Lung (tissue), 12 donors: ENCODE measurements around the gene TUBA1C. TPM values are rescaled to one million over a fixed set of nuclear protein-coding genes. Genes with fewer than 3 reads are reported as not detected.
"Not testable (repeated sequence)": the region's sequence is repeated elsewhere in the genome, so short reads cannot be mapped to it uniquely, and the experiment has no call there.

Source experiments
- ATAC-seq: fragments of 200-7000 bp; cut with Tn5 transposase; one replicate; pipeline ENCODE4 v1.9.1; 2020; ENCODE audit warnings: moderate number of reproducible peaks; ENCODE audit not compliant: insufficient read depth, low FRiP score
- DNase-seq, 3 donors: peaks; one replicate each; pipeline ENCODE4 v3.0.0-alpha.2; 2013 to 2017
- H3K27ac ChIP-seq, 2 donors: one replicate each; pipeline ENCODE4 v1.5.1; 2013; ENCODE audit warnings: mild to moderate bottlenecking in 2 of 2, moderate library complexity in 2 of 2, control low read depth in 1 of 2, inconsistent platforms in 1 of 2, low read depth in 1 of 2, low read length in 1 of 2
- H3K27me3 ChIP-seq, 3 donors: one replicate each; pipeline ENCODE4 v1.5.1; 2013; ENCODE audit warnings: low read length in 2 of 3; ENCODE audit not compliant: control insufficient read depth in 3 of 3, insufficient read depth in 3 of 3
- H3K36me3 ChIP-seq, 4 donors: one replicate each; pipeline ENCODE4 v1.5.1; 2013; ENCODE audit warnings: low read length in 4 of 4, mild to moderate bottlenecking in 1 of 4, moderate library complexity in 1 of 4; ENCODE audit not compliant: control insufficient read depth in 4 of 4, insufficient read depth in 4 of 4
- H3K4me1 ChIP-seq, 5 donors: one replicate each; pipeline ENCODE4 v1.5.1; 2013; ENCODE audit warnings: low read length in 5 of 5, mild to moderate bottlenecking in 2 of 5, moderate library complexity in 1 of 5; ENCODE audit not compliant: control insufficient read depth in 5 of 5, insufficient read depth in 5 of 5
- H3K4me3 ChIP-seq: one replicate; pipeline ENCODE4 v1.5.1; 2013; ENCODE audit warnings: mild to moderate bottlenecking, control low read depth, moderate library complexity
- H3K9ac ChIP-seq, 2 donors: one replicate each; pipeline ENCODE4 v1.5.1; 2013; ENCODE audit warnings: low read length in 2 of 2, control low read depth in 1 of 2; ENCODE audit not compliant: insufficient read depth in 1 of 2
- H3K9me3 ChIP-seq, 4 donors: one replicate each; pipeline ENCODE4 v1.5.1; 2013; ENCODE audit warnings: low read length in 3 of 4, mild to moderate bottlenecking in 1 of 4, moderate library complexity in 1 of 4; ENCODE audit not compliant: control insufficient read depth in 4 of 4, insufficient read depth in 3 of 4
- WGBS, 2 donors: extraction: QIAGEN DNeasy Blood & Tissue Kit; methylation state at CpG; one replicate each; pipeline ENCODE4 v1.1.7; 2013; 5-methylcytosine and 5-hydroxymethylcytosine counted together
- polyA plus RNA-seq, 2 donors: library from polyadenylated mRNA; stranded (reverse); fragments of 200-250 nt; gene quantifications; one replicate each; pipeline ENCODE4 v1.2.1, GENCODE V29; 2013
- total RNA-seq, 2 donors: library from RNA; depleted of rRNA in 1 of 2; stranded (reverse); fragments of >200 nt in 1 of 2; gene quantifications; one replicate each; pipeline ENCODE4 v1.2.1, GENCODE V29; 2014 to 2021
- TF ChIP-seq, protein P1 (sequence below): IDR thresholded peaks from 2 replicates; pipeline ENCODE4 v1.5.1; 2012; ENCODE audit warnings: mild to moderate bottlenecking; ENCODE audit errors: control extremely low read depth, extremely low read depth
- donor health status: control.
- donor health status: control.
- donor health status: Bipolar disorder and iron deficiency.
- donor health status: healthy.
- donor health status: DM: yes; HTN: yes; CAD: no.

Gene TUBA1C
- total and polyA plus RNA-seq, 4 donors: 54.3 to 593 (median 201) TPM

DNA sequence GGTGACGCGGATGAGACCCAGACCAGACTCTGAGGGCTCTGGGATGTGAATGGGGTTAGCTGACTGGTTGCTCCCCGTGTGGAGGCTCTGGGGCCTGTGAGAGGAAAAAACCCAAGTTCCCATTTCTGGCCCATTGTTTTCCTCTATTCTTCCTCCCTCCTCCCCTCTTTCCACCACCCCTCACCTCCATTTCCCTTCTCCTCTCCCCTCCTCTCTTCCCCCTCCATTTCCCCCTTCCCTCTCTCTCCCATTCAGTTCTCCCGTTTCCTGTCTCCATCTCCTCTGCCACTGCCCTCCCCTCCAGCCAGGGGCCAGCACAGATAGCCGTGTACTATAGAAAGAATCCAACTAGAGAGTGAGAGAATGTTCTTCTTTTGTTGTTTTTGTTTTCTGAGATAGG is 17.4 kb downstream of the TUBA1C start:
- Histone ChIP-seq H3K27ac (no peak overlapping the region), H3K27me3 (peaks cover 0 to 8% (median 0%) of the 10 kb centered on the region in 3 donors), H3K4me1 (peaks cover 0 to 1% (median 0%) of the 10 kb centered on the region in 5 donors), H3K9ac (no peak overlapping the region), H3K36me3 (no peaks in the 10 kb centered on the region), H3K4me3 (no peak overlapping the region), H3K9me3 (peaks cover 0 to 2% (median 0%) of the 10 kb centered on the region in 4 donors)
- ATAC-seq (no peak), DNase-seq (no peak)
- WGBS, 2 donors: 73 to 77% methylated on average over 5 of the region's 5 CpGs
- TF ChIP-seq, protein P1, sequence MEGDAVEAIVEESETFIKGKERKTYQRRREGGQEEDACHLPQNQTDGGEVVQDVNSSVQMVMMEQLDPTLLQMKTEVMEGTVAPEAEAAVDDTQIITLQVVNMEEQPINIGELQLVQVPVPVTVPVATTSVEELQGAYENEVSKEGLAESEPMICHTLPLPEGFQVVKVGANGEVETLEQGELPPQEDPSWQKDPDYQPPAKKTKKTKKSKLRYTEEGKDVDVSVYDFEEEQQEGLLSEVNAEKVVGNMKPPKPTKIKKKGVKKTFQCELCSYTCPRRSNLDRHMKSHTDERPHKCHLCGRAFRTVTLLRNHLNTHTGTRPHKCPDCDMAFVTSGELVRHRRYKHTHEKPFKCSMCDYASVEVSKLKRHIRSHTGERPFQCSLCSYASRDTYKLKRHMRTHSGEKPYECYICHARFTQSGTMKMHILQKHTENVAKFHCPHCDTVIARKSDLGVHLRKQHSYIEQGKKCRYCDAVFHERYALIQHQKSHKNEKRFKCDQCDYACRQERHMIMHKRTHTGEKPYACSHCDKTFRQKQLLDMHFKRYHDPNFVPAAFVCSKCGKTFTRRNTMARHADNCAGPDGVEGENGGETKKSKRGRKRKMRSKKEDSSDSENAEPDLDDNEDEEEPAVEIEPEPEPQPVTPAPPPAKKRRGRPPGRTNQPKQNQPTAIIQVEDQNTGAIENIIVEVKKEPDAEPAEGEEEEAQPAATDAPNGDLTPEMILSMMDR: no peak

DNA sequence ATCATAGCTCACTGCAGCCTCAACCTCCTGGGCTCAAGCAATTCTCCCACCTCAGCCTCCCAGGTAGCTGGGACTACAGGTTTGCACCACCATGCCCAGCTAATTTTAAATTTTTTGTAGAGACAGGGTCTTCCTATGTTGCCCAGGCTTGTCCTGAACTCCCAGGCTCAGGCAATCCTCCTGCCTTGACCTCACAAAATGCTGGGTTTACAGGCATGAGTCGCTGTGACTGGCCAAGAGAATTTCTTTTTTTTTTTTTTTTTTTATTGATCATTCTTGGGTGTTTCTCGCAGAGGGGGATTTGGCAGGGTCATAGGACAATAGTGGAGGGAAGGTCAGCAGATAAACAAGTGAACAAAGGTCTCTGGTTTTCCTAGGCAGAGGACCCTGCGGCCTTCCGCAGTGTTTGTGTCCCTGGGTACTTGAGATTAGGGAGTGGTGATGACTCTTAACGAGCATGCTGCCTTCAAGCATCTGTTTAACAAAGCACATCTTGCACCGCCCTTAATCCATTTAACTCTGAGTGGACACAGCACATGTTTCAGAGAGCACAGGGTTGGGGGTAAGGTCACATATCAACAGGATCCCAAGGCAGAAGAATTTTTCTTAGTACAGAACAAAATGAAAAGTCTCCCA is 18.0 kb downstream of the TUBA1C start:
- not testable (repeated sequence) for H3K4me3 ChIP-seq, H3K36me3 ChIP-seq, DNase-seq, ATAC-seq, H3K9ac ChIP-seq, H3K9me3 ChIP-seq, H3K27ac ChIP-seq, H3K27me3 ChIP-seq, H3K4me1 ChIP-seq
- 67 to 78% methylated on average over 1 to 2 of the region's 6 CpGs for WGBS, 2 donors

DNA sequence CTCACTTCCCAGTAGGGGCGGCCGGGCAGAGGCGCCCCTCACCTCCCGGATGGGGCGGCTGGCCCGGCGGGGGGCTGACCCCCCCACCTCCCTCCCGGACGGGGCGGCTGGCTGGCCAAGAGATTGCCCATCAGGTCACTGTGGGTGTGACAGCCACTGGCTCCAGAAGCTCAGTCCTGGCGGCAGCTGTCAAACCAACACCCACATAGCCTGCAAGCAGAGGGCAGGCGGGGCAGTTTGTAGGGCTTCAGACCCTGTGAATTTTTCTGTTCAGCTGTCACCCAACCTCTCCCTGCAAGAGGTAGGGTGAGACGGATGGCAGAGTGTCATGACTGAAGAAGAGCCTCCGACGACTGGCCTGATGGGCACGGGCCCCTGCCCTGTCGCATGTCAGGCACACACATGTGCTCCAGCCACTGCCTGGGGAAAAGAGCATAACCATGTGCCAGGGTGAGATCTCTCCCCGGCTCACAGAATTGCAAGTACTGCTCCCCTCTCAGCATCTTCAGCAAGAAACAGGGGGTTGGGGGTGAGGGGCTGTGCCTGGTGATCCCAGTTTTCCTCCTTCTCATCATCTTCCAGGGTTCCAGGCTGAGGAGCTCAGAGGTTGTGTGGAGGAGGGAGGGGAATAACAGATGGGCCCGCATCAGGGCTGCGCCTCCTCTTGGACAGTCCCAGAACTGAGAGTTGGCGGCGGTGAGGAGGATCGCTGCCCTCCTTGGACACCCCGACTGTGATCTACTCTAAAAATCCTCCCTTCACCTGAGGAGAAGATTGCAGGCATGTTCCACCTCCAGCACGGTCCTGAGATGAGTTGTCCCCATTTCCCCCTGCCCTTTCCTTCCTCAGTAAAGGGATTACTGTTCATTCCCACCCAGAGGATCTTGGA is 18.9 kb downstream of the TUBA1C start:
- Histone ChIP-seq H3K27me3 (peaks cover 0 to 11% (median 0%) of the 10 kb centered on the region in 3 donors), H3K4me1 (peaks cover 0 to 1% (median 0%) of the 10 kb centered on the region in 5 donors), H3K9ac (no peak overlapping the region), H3K9me3 (peaks cover 0 to 2% (median 0%) of the 10 kb centered on the region in 4 donors), H3K4me3 (no peak overlapping the region), H3K27ac (no peak overlapping the region), H3K36me3 (no peaks in the 10 kb centered on the region)
- TF ChIP-seq, protein P1: no peak
- ATAC-seq: no peak
- WGBS, 2 donors: 86 to 89% methylated on average over 22 to 25 of the region's 25 CpGs
- no peak for DNase-seq

DNA sequence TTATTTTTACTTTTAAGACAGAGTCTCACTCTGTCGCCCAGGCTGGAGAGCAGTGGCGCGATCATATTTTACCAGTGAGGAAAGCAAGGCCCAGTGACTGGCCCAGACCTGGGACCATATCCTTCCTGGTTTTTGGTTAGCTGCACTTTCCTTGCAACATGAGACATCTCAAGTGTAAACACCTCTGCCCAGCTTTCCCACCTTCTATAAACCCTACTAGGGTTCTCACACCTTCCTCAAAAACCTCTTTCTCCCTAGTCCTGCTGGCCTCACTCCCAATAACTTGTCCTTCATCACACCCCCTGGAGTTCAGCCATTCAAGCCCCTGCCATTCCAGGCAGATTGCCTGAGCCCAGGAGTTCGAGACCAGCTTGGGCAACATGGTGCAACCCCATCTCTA is 19.8 kb downstream of the TUBA1C start:
- peaks cover 0 to 1% (median 0%) of the 10 kb centered on the region in 5 donors for H3K4me1 ChIP-seq
- H3K27me3 ChIP-seq: peaks cover 0 to 11% (median 0%) of the 10 kb centered on the region in 3 donors
- ATAC-seq (no peak), DNase-seq (no peak)
- TF ChIP-seq, protein P1: no peak
- no peak overlapping the region for H3K4me3 ChIP-seq
- peaks cover 0 to 2% (median 0%) of the 10 kb centered on the region in 4 donors for H3K9me3 ChIP-seq
- no peak overlapping the region for H3K27ac ChIP-seq
- WGBS, 2 donors: 74 to 87% methylated on average over 4 of the region's 4 CpGs
- no peaks in the 10 kb centered on the region for H3K36me3 ChIP-seq
- no peak overlapping the region for H3K9ac ChIP-seq
